ENCODE data around the gene EFCAB12.

EFCAB12 gene

GRCh38 chr3:129428376-129429079 lies at the start of gene EFCAB12:
Gene EFCAB12 (minus strand): TSS chr3:129428636. CDS start chr3:129428488, 148 bp downstream.
- peak; percentile 83 for DNase-seq

DNA sequence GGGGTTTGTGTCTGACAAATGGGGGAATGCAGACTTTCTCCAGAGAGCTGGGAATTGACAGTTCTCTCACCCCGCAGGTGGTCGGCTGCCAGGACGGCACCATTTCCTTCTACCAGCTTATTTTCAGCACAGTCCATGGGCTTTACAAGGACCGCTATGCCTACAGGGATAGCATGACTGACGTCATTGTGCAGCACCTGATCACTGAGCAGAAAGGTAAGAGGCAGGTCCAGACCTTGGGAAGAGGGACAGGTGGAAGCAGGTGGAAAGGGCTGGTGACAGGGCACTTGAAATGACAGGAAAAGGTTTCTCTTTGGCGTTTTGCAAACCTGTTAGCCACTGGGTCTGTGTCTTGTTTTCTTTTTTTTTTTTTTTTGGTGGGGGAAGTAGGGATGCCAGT lies 48.1 kb upstream of the EFCAB12 start:
- no peak for DNase-seq

DNA sequence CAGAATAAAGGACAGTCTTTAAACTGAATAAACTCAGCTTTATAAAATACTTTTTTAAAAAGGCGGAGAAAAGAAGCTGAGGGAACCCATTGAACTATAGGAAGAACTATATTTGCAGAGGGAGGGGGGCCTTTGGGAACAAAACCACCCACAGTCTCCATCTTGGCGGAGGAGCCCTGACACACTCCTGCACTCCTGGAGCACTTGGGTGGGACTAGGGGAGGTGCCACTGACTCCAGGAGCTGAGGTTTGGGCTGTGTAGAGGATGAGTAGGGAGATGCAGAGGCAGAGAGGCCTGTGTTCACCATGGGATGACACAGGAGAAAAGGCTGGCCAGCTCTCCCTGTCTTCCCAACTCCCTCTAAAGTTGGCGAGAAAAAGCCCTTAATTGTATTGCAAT lies 47.4 kb upstream of the EFCAB12 start:
- no peak for DNase-seq

DNA sequence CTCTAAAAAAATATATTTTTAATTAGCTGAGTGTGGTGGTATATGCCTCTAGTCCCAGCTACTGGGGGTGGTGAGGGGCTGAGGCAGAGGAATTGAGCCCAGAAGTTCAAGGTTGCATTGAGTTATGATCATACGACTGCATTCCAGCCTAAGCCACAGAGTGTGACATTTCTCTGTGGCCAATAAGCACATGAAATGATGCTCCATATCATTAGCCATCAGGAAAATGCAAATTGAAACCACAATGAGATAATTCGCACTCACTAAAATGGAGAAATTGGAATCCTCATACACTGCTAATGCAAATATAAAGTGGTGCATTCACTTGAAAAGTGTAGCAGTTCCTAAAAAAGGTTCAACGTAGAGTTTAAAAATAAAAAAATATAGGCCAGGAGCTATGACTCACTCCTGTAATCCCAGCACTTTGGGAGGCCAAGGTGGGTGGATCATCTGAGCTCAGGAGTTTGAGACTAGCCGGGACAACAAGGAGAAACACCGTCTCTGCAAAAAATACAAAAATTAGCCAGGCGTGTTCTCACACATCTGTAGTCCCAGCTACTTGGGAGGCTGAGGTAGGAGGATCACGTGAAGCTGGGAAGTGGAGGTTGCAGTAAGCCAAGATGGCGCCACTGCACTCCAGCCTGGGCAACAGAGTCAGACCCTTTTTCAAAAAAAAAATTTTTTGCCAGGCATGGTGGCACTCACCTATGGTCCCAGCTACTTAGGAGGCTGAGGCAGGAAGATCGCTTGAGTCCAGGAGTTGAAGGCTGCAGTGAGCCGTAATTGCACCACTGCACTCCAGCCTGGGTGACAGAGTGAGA lies 46.8 kb upstream of the EFCAB12 start:
- no peak for DNase-seq

- no peak for DNase-seq
Measured at GRCh38 chr3:129473769-129474152, 45.3 kb upstream of the EFCAB12 start.

- no peak for DNase-seq
Measured at GRCh38 chr3:129473067-129473768, 44.8 kb upstream of the EFCAB12 start.

- DNase-seq = no peak
Measured at GRCh38 chr3:129470861-129471260, 42.4 kb upstream of the EFCAB12 start.

- DNase-seq = no peak
Measured at GRCh38 chr3:129469026-129469425, 40.6 kb upstream of the EFCAB12 start.

GRCh38 chr3:129467932-129468331 lies 39.5 kb upstream of the EFCAB12 start:
- no peak for DNase-seq

GRCh38 chr3:129463716-129464115 lies 35.3 kb upstream of the EFCAB12 start:
- DNase-seq = no peak

DNA sequence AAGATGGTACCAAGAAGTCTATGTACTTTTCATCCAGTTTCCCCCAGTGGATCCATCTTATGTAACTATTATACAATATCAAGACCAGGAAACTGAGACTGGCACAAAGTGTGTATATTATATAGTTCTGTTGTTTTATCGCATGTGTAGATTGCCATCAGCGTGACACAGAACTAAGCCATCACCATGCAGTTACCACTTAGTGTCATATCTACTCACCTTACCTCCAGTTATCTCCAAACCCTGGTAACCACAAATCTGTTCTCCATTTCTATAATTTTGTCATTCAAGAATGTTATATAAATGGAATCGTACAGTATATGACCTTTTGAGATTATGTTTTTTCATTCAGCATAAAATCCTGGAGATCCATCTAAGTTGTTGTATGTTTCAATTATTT lies 34.7 kb upstream of the EFCAB12 start:
- DNase-seq = no peak

- no peak for DNase-seq
Measured at GRCh38 chr3:129462361-129462968, 34.0 kb upstream of the EFCAB12 start.

- no peak for DNase-seq
Measured at GRCh38 chr3:129461461-129462146, 33.2 kb upstream of the EFCAB12 start.

- no peak for DNase-seq
Measured at GRCh38 chr3:129461022-129461421, 32.6 kb upstream of the EFCAB12 start.

DNA sequence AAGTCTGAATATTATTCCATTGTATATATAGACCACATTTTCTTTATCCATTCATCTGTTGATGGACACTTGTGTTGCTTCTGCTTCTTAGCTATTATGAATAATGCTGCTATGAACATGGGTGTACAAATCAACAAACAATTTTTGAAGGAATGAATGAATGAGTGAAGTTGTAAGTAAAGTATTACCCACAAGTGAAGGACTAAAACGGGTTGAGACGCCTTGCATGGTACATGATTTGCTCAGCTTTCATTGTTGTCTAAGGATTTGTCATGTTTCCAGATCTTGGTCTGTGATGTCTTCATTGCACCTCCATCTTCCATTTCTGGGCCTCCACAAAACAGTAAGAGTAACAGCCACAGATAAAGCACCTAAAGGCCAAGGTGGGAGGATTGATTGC lies 32.1 kb upstream of the EFCAB12 start:
- DNase-seq = no peak

GRCh38 chr3:129460155-129460554 lies 31.7 kb upstream of the EFCAB12 start:
- no peak for DNase-seq

GRCh38 chr3:129453732-129454131 lies 25.3 kb upstream of the EFCAB12 start:
- DNase-seq = no peak

- peak; percentile 39 for DNase-seq
Measured at GRCh38 chr3:129449279-129450115, 21.1 kb upstream of the EFCAB12 start.

- no peak for DNase-seq
Measured at GRCh38 chr3:129448186-129448895, 19.9 kb upstream of the EFCAB12 start.

DNA sequence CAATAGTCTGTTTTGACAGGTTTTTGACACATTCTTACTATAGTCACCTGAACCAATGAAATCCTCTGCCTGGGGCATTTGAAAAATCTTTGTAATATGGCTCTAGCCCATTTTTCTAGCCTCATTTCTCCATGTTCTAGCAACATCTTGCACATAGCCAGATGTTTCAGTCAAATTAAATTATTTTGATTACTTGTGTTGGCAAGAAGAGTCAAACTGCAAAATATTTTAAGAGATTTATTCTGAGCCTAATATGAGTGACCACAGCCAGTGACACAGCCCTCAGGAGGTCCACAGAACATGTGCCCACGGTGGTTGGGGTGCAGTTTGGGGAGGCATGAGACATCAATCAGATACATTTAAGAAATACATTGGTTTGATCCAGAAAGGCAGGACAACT lies 18.5 kb upstream of the EFCAB12 start:
- DNase-seq = no peak

DNA sequence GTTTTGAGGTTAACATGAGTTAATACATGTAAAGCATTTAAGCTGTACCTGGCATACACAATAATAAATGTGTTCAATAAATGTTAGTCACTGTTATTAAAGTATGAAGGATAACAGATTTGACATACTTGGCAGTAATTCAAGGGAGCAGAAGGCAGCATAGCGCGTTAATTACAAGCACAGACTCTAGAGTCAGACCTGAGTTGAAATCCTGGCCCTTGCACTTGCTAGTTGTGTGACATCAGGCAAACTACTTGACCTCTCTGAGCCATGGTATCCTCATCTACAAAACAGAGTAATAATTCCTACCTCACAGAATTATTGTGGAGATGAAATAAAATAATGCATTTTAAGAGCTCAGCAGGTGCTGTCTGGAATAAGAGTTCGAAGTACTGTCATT lies 17.0 kb upstream of the EFCAB12 start:
- DNase-seq = no peak
